ENCODE data around the gene LRRC75A.
"Not testable (repeated sequence)": the region's sequence is repeated elsewhere in the genome, so short reads cannot be mapped to it uniquely, and the experiment has no call there.

LRRC75A gene

GRCh38 chr17:16442141-16442540 lies 49.9 kb downstream of the LRRC75A start:
- H3K27me3 ChIP-seq (ENCODE audit: control insufficient read depth, insufficient read depth, low read length) = no peaks in the 10 kb centered on the region
- no peak overlapping the region for H3K9ac ChIP-seq (ENCODE audit: low read length)
- H3K36me3 ChIP-seq (ENCODE audit: control insufficient read depth, insufficient read depth, low read length) = peaks cover 14% of the 10 kb centered on the region
- H3K9me3 ChIP-seq (ENCODE audit: control insufficient read depth, low read length) = no peaks in the 10 kb centered on the region
- H3K4me1 ChIP-seq (ENCODE audit: control insufficient read depth, insufficient read depth, low read length) = peaks cover 32% of the 10 kb centered on the region
- H3K4me3 ChIP-seq (ENCODE audit: low read length) = no peak overlapping the region

GRCh38 chr17:16440901-16441629 lies 50.9 kb downstream of the LRRC75A start:
- Histone ChIP-seq H3K4me3 (ENCODE audit: low read length) (no peak overlapping the region), H3K4me1 (ENCODE audit: control insufficient read depth, insufficient read depth, low read length) (peaks cover 32% of the 10 kb centered on the region), H3K36me3 (ENCODE audit: control insufficient read depth, insufficient read depth, low read length) (peaks cover 14% of the 10 kb centered on the region), H3K9ac (ENCODE audit: low read length) (peak overlapping the region; percentile 90), H3K9me3 (ENCODE audit: control insufficient read depth, low read length) (no peaks in the 10 kb centered on the region), H3K27me3 (ENCODE audit: control insufficient read depth, insufficient read depth, low read length) (no peaks in the 10 kb centered on the region)

GRCh38 chr17:16440354-16440753 lies 51.6 kb downstream of the LRRC75A start:
- Histone ChIP-seq H3K4me1 (ENCODE audit: control insufficient read depth, insufficient read depth, low read length) (peaks cover 32% of the 10 kb centered on the region), H3K9ac (ENCODE audit: low read length) (peak overlapping the region; percentile 90), H3K4me3 (ENCODE audit: low read length) (peak overlapping the region; percentile 74), H3K36me3 (ENCODE audit: control insufficient read depth, insufficient read depth, low read length) (peaks cover 14% of the 10 kb centered on the region)
- H3K27me3 ChIP-seq (ENCODE audit: control insufficient read depth, insufficient read depth, low read length); H3K9me3 ChIP-seq (ENCODE audit: control insufficient read depth, low read length): not testable (repeated sequence)

GRCh38 chr17:16439811-16440351 lies 52.1 kb downstream of the LRRC75A start:
- peak overlapping the region; percentile 90 for H3K9ac ChIP-seq (ENCODE audit: low read length)
- no peaks in the 10 kb centered on the region for H3K27me3 ChIP-seq (ENCODE audit: control insufficient read depth, insufficient read depth, low read length)
- H3K4me3 ChIP-seq (ENCODE audit: low read length) = peak overlapping the region; percentile 74
- H3K4me1 ChIP-seq (ENCODE audit: control insufficient read depth, insufficient read depth, low read length) = peaks cover 32% of the 10 kb centered on the region
- H3K36me3 ChIP-seq (ENCODE audit: control insufficient read depth, insufficient read depth, low read length) = peaks cover 14% of the 10 kb centered on the region
- no peaks in the 10 kb centered on the region for H3K9me3 ChIP-seq (ENCODE audit: control insufficient read depth, low read length)

- H3K27me3 ChIP-seq (ENCODE audit: control insufficient read depth, insufficient read depth, low read length) = no peaks in the 10 kb centered on the region
- peaks cover 14% of the 10 kb centered on the region for H3K36me3 ChIP-seq (ENCODE audit: control insufficient read depth, insufficient read depth, low read length)
- peak overlapping the region; percentile 74 for H3K4me3 ChIP-seq (ENCODE audit: low read length)
- H3K9me3 ChIP-seq (ENCODE audit: control insufficient read depth, low read length) = no peaks in the 10 kb centered on the region
- H3K4me1 ChIP-seq (ENCODE audit: control insufficient read depth, insufficient read depth, low read length) = peaks cover 32% of the 10 kb centered on the region
- peak overlapping the region; percentile 90 for H3K9ac ChIP-seq (ENCODE audit: low read length)
Measured at GRCh38 chr17:16439303-16439791, 52.6 kb downstream of the LRRC75A start.

- Histone ChIP-seq H3K9me3 (ENCODE audit: control insufficient read depth, low read length) (no peaks in the 10 kb centered on the region), H3K9ac (ENCODE audit: low read length) (peak overlapping the region; percentile 90), H3K27me3 (ENCODE audit: control insufficient read depth, insufficient read depth, low read length) (no peaks in the 10 kb centered on the region), H3K4me1 (ENCODE audit: control insufficient read depth, insufficient read depth, low read length) (peaks cover 30% of the 10 kb centered on the region), H3K4me3 (ENCODE audit: low read length) (peak overlapping the region; percentile 74), H3K36me3 (ENCODE audit: control insufficient read depth, insufficient read depth, low read length) (peaks cover 14% of the 10 kb centered on the region)
Measured at GRCh38 chr17:16438557-16439302, 53.3 kb downstream of the LRRC75A start.

- Histone ChIP-seq H3K4me1 (ENCODE audit: control insufficient read depth, insufficient read depth, low read length) (peaks cover 29% of the 10 kb centered on the region), H3K36me3 (ENCODE audit: control insufficient read depth, insufficient read depth, low read length) (peaks cover 8% of the 10 kb centered on the region), H3K4me3 (ENCODE audit: low read length) (peak overlapping the region; percentile 74), H3K9me3 (ENCODE audit: control insufficient read depth, low read length) (no peaks in the 10 kb centered on the region), H3K9ac (ENCODE audit: low read length) (peak overlapping the region; percentile 70), H3K27me3 (ENCODE audit: control insufficient read depth, insufficient read depth, low read length) (no peaks in the 10 kb centered on the region)
Measured at GRCh38 chr17:16438173-16438556, 53.8 kb downstream of the LRRC75A start.

GRCh38 chr17:16437083-16437482 lies 54.9 kb downstream of the LRRC75A start:
- peaks cover 5% of the 10 kb centered on the region for H3K36me3 ChIP-seq (ENCODE audit: control insufficient read depth, insufficient read depth, low read length)
- H3K9ac ChIP-seq (ENCODE audit: low read length) = no peak overlapping the region
- no peaks in the 10 kb centered on the region for H3K9me3 ChIP-seq (ENCODE audit: control insufficient read depth, low read length)
- H3K4me3 ChIP-seq (ENCODE audit: low read length) = no peak overlapping the region
- peaks cover 20% of the 10 kb centered on the region for H3K4me1 ChIP-seq (ENCODE audit: control insufficient read depth, insufficient read depth, low read length)
- H3K27me3 ChIP-seq (ENCODE audit: control insufficient read depth, insufficient read depth, low read length) = no peaks in the 10 kb centered on the region

- H3K27me3 ChIP-seq (ENCODE audit: control insufficient read depth, insufficient read depth, low read length) = no peaks in the 10 kb centered on the region
- H3K4me1 ChIP-seq (ENCODE audit: control insufficient read depth, insufficient read depth, low read length) = peaks cover 12% of the 10 kb centered on the region
- H3K9ac ChIP-seq (ENCODE audit: low read length) = no peak overlapping the region
- no peaks in the 10 kb centered on the region for H3K9me3 ChIP-seq (ENCODE audit: control insufficient read depth, low read length)
- H3K36me3 ChIP-seq (ENCODE audit: control insufficient read depth, insufficient read depth, low read length) = peaks cover 2% of the 10 kb centered on the region
- no peak overlapping the region for H3K4me3 ChIP-seq (ENCODE audit: low read length)
Measured at GRCh38 chr17:16435925-16436886, 55.8 kb downstream of the LRRC75A start.

- H3K4me3 ChIP-seq (ENCODE audit: low read length) = no peak overlapping the region
- no peaks in the 10 kb centered on the region for H3K36me3 ChIP-seq (ENCODE audit: control insufficient read depth, insufficient read depth, low read length)
- H3K27me3 ChIP-seq (ENCODE audit: control insufficient read depth, insufficient read depth, low read length) = no peaks in the 10 kb centered on the region
- H3K9ac ChIP-seq (ENCODE audit: low read length) = no peak overlapping the region
- H3K9me3 ChIP-seq (ENCODE audit: control insufficient read depth, low read length) = no peaks in the 10 kb centered on the region
- H3K4me1 ChIP-seq (ENCODE audit: control insufficient read depth, insufficient read depth, low read length) = no peaks in the 10 kb centered on the region
Measured at GRCh38 chr17:16434662-16435061, 57.3 kb downstream of the LRRC75A start.

- H3K27me3 ChIP-seq (ENCODE audit: control insufficient read depth, insufficient read depth, low read length) = no peaks in the 10 kb centered on the region
- no peak overlapping the region for H3K9ac ChIP-seq (ENCODE audit: low read length)
- peaks cover under 1% of the 10 kb centered on the region for H3K4me1 ChIP-seq (ENCODE audit: control insufficient read depth, insufficient read depth, low read length)
- H3K9me3 ChIP-seq (ENCODE audit: control insufficient read depth, low read length) = no peaks in the 10 kb centered on the region
- H3K4me3 ChIP-seq (ENCODE audit: low read length) = no peak overlapping the region
- no peaks in the 10 kb centered on the region for H3K36me3 ChIP-seq (ENCODE audit: control insufficient read depth, insufficient read depth, low read length)
Measured at GRCh38 chr17:16433514-16433913, 58.5 kb downstream of the LRRC75A start.

Measured in mucosa of stomach (tissue), 1 donor.